GM12891 (cell line): ENCODE results near the gene PMM1.

Experiments
- PAX5 ChIP-seq: IDR thresholded peaks from 2 replicates; pipeline ENCODE4 v1.6.1; 2011; ENCODE audit warnings: low read length, moderate library complexity, mild to moderate bottlenecking; ENCODE audit not compliant: insufficient read depth, severe bottlenecking
- POLR2A ChIP-seq: IDR thresholded peaks from 2 replicates; pipeline ENCODE4 v1.6.1; 2011; ENCODE audit warnings: low read depth, low read length, control low read depth
- POLR2AphosphoS5 ChIP-seq: IDR thresholded peaks from 2 replicates; pipeline ENCODE4 v1.6.1; 2011; ENCODE audit warnings: low read depth, low read length, control low read depth
- TAF1 ChIP-seq: IDR thresholded peaks from 2 replicates; pipeline ENCODE4 v1.6.1; 2011; ENCODE audit warnings: low read depth, low read length, control low read depth

DNA sequence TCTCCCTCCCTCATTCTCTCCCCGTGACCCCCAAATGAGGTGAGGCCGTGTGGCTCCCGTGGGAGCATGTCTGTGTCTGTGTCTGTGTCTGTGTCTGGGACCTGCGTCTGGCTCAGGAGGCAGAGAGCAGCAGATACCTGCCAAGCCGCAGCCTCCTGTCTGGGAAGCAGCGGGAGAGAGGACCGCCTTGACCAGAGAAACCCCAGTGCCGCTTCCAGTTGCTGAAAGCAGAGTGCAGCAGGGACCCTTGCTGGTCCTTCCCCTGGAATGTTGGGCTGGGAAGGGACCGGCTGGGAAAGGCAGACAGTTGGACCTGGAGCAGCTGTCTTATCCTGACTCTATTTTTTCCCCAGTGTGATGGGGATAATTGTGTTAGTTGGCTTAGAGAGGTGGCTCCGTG, 28.3 kb downstream of the PMM1 start:
- no peak for TF ChIP-seq POLR2AphosphoS5
- TF ChIP-seq PAX5, result no peak
- no peak for TF ChIP-seq TAF1
- TF ChIP-seq POLR2A, result no peak
